ENCODE results near the gene KCNH3.
A peak's percentile ranks its signal among the peaks of the same experiment; 100 is the strongest.

KCNH3 gene

DNA sequence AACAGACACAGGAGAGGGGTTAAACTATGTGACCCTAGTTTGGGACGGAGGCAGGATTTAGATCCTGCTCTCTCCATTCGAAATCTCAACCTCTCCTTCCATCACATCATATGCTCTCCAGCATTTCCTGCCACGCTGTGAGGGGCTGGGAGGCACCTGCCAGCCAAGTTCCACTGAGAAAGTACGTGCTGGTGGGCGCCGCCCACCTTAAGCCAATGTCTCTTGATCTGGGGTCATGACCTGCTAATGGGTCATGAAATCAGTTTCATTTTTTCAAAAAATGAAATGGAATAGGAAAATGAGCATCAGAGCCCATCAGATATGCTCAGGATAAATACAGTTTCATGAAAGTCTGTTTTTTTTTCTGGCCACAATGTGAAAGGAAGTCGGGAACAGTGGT lies 21.9 kb downstream of the KCNH3 start:
- no peak for DNase-seq (ENCODE audit: low read depth)

DNA sequence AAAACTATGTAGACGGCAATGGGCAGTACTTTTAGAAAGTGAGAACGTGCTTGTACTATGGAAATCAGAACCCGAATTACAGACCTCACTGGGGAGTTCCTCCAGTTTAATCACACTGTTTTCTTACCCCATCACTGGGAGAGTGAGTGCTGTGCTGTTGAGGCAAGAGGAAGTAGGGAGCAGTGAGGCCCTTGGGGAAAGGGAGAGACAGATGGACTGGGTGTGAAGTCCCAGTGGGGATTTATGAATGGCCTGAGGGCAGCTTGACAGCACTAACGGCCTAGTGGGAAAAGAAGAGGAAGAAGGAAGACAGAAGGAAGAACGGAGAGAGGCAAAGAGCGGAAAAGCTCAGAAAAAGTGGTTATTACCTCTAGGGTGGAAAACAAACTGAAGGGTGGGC lies 23.4 kb downstream of the KCNH3 start:
- DNase-seq (ENCODE audit: low read depth): no peak

DNA sequence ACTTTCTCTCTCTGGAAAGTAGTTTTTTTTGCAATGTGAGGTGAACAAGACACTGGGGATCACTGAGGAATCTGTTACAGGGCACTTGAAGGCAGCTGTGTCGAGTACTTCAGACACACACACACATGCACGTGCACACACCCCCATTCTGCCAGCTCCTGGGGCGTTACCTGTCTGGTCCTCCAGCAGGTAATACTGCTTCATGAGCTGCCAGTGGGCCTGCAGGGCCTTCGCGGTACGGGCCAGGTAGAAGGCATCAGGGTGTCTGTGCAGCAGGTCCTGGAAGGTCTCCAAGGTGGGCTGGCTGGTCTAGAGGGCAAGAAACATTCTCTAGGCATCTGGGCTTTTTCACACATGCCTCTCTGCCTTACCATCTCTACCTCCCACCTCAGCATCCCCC lies 24.0 kb downstream of the KCNH3 start:
- DNase-seq (ENCODE audit: low read depth): no peak

DNA sequence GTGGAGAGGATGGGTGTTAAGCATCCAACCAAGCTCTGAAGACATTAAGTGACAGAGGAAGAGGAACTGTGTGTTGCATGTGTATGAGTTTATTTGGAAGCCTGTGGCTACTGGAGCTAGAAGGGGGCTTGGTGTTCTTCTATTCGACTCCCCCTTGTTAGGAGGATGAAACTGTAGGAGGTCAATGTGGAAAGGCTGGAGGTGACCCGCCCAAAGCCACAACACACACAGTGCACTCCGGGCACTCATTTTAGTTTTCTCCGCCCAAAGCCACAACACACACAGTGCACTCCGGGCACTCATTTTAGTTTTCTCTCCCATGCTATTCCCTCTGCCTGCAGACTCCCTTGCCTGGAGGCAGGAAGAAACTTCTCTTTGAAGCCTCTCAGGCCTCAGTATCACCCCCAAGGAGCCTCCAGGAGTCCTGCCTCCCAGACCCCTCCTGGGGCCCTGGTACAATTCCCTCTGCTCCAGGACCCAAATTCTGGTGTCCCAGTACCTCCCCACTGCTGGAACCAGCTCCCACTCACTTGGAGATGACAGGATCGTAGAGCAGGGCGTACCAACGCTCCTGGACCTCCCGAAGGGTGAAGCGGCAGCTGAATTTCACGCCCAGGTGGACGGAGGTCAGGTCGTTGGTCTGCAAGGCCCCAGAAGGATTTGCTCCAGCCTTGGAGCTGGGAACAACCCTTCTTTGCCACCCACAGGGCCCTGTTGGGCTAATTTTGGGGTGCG lies 25.3 kb downstream of the KCNH3 start:
- DNase-seq (ENCODE audit: low read depth): no peak

DNA sequence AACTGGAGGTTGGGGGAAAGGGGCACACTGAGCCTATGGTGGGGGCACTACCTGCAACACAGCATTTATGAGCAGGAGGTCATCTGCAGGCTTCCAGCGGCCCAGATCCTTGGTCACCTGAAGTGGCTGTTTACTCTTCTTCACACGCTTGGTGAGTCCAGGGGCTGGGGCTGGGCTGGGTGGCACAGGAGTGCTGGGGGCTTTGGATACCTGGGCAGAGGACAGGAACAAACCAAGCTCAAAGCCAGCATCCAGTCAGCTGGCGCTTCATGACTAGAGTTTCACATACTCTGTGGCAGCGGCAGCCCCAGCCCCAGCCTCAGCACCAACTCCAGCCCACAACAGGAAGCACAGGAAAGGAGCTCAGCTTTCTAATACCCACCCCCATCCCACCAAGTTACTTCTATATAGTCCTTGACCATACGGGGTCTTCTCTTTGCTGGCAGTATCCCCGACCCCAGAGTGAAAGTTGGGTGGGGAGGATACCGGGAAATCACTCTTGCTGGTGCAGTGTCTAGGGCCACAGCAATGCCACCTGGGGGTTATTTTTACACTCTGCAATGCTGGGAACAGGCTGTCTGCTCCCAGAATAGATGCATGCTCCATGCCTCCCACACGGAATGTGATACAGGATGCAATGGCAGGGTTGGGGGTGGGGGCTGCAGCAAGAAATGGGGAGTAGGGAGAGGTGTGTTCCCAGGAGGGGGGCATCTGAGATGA lies 26.0 kb downstream of the KCNH3 start:
- DNase-seq (ENCODE audit: low read depth): no peak

DNA sequence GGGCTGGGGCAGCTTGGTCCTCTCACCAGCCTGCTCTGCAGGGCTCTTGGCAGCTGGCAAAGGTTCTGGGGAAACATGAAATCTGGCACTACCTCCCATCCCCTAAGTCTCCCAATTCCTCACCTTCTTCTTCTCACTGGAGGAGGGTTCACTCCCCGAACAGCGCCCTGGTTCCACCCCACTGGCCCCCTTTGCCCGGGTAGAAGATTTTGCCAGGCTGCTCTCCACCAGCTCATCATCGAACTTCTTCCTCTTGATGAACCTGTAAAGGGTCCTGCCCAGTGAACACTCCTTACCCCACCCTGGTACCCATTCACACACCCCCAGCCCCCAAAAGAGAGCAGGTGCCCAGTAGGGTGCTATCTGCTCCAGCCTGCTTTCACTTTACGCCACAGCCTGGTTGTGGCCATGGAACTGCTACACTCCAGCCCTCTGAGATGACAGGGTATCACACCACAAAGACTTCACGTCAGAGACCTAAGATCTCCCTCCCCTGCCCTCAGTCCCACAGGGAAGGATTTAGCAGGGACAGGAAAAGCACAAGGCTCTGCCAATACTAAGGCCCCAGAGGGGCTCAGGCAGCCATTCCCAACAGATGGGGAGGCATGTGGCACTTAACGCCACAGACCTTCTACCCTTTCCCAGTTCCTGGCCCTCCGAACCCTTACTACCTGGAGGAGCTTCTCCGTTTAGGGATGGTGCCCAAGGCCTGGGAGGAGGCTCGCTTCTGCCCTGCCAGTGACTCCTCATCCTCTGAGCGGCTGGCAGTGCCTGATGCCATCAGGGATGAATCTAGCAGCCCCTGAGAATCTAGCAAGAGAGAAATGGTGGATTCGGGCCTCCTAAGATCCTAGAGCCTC lies 26.8 kb downstream of the KCNH3 start:
- DNase-seq (ENCODE audit: low read depth): no peak

DNA sequence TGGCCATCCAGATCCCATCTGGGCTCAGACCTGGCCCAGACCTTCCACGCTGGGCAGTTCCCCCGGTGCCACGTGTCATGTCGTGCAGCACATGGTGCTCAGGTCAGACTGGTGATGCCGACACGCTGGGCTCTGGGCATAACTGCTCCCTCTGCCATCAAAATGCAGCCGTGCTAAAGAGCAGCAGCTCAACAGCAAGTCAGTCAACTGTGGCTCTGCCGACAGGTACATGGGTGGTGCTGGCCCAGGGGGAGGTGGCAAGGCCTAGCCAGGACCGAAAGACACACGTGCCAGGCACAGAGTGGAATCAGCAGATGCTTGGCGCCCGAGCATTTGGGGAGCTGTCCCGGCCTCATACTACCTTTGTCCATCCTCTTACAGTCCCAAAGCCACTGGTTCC lies 27.5 kb downstream of the KCNH3 start:
- DNase-seq (ENCODE audit: low read depth): no peak

DNA sequence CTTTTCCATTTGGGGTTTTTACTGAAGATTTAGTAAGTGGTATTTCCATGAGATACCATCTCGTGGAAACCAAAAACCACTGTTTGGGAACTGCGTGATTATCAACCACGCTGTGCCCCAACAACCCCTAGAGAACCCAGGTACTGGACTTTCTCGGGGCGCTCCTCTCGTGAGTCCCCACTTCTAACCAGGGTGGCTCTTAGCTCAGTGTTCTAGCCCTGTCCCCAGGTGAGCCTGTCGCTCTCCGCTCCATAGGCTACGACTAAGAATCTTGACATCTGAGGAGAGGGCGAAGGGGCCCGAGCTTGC lies 28.4 kb downstream of the KCNH3 start:
- DNase-seq (ENCODE audit: low read depth): no peak

DNA sequence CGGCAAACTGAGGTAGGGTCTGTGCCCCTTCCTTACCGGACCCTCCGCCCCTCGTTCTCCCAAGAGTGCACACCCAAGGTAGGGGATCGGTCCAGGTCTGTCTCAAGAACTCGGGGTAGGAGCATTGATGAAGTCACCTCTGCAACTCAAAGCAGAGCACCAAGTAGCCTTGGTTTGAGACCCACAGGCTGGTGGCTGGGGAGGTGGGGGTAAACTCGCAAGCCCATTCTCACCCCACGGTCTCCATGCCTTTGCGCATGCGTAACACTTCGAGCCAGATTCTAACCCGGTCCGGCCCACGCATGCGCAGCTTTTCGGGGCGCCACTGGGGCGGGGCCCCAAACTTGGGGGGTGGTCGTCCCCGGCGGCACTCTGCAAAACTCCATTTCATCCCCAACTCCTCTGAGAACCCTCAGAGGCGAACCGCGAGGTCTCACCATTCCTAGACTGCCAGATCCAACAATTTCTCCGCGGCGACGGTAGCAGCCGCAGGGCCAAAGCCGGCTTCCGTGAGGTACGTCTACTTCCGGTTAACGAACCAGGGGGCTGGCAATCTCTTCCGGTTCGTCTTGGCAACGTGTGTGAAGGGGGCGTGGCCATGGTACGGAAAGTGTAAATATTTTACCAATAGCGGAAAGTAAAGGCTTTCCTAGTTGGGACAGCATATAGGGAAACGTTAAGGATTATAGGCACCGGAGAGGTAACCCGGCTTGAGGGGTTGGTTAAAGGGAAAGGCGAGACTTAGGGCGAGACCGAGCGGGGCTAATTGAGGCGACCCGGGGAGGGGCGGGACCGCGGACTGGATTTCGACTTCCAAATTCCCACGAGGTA lies 29.0 kb downstream of the KCNH3 start, which contains the start of gene MCRS1:
MCRS1 (minus strand) TSS at position 532 of the 831 bp plus-strand sequence. CDS start 1,411 bp downstream, outside the sequence.
- peak; percentile 84 for DNase-seq (ENCODE audit: low read depth)

DNA sequence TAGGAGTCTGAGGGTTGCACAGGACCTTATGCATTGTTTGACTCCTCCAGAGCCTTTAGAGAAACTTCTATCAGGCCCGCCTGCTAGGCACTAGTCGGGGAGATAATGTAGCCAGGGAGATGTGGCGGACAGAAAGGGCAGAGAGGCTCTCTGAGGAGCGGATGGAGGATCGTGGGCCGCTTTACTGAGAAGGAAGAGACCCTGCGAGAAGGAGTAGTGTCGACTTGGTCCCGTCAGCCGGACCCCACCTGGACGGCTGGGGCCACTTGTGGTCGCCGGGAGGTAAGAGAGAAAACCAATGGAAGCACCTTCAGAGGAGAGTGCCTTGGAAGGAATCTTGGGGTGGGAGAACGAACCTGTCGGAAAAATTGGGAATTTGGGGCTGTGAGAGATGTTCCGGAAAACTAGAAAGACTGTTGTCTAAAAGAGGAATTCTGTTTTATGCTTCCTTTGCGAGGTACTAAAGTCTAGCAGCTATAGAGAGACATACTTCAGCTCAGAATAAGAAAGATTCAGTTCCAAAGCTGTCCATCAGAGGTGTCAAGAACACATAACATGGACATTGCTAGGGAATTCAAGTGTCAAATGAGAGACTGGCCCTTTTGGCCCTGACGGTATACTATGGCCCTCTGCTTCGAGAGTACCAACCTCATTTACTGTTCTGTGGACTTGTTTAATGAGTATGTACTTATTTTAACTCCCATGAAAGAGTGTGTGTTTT lies 29.8 kb downstream of the KCNH3 start:
- no peak for DNase-seq (ENCODE audit: low read depth)

DNA sequence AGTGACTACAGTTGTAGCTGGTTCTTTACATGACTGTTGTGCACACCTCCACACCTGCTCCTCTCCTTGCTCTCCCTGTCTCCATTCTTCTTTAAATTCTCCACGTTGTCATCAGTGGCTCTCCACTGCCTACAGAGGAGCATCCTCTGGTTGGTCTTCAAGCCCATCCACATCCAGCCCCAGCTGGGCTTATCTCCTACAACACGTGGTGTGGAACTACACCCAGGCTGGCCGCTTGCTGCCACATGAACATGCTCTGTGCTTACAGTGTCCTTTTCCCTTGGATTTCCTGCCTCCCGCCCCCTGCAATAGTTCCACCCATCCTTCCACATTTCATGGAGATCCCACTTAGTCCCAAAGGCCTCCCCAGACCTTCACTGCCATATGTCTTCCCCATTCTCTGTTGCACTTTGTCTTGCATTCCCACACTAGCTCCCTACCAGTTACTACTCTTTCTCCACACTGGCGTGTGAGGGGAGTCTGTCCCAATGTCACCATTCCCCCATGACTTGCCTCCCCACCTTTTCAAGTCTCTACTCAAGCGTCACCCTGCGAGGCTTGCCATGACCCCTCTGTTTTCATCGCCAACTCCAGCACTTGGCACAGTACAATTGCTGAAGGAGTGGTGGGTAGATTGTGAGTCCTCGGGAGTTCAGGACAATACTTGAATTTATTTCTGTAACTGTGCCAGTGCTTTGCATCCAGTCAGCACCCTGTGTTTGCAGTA lies 38.9 kb downstream of the KCNH3 start:
- DNase-seq (ENCODE audit: low read depth): no peak

DNA sequence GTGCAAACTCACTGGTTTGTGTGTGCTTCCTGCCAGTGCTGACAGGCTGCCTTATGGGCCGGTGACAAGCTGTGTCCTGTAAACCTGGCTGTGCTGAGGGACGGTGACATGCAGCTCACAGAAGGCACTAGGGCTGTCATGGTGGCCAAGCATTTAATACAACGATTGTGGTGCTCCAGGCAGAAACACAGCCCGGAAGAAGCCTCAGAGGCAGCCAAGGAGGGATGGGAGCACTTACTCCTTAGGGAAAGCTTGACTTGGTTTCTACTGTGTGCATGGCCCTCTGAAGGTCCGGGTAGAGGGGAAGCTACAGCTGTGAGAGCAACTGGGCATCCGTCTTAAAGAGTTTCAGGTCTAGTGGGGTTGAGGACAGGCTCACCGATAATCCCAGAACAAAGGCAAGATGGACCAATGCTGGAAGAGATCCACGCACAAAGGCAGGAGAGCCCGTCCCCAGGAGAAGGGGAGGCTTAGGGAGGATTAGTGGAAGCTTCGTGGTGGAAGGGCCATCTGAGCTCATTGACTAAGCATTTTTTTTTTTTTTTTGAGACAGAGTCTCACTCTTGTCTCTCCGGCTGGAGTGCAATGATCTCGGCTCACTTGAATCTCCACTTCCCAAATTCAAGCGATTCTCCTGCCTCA lies 39.8 kb downstream of the KCNH3 start:
- DNase-seq (ENCODE audit: low read depth): no peak

DNA sequence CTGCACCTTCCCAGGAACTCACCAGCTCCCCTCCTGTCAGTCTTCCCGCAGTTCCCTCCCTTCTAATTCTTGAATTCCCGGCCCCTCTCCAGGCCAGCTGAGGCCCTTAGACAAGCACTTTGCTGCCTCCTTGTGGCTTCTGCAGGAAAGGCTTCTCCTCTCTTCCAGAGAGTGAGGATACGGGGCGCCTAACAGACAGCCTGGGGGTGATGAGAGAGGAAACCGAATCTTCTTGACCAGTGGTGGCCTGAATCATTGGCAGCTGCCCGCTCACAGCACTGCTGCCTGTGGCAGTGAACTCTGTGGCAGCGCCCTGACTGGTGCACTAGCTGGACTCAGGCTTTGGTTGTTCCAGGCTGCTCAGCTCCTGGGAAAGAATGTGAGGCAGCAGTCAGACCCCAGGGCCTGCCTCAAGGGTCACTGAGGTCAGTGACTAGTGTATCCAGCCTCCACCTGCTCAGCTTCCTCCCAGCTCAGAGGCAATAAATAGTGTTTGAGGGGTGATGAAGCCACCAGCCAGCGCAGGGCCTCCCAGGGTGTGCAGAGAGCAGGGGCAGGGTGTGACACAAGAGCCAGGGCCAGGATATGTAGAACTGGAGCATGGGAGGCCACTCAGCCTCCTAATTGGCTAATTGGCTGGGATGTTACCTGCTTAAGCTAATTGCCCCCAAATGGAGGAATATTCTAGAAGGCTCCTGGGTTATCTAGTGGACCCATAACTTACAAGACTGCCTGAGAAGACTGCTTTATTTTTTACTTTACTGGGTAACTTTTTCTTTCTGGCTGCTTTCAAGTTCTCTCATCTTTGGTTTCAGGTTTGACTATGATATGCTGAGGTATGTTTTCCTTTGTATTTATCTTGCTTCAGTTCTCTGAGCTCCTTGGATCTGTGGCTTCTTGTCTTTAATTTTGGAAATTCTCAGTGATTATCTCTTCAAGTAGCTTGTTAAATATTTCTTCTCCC lies 42.0 kb downstream of the KCNH3 start:
- peak; percentile 26 for DNase-seq (ENCODE audit: low read depth)

DNA sequence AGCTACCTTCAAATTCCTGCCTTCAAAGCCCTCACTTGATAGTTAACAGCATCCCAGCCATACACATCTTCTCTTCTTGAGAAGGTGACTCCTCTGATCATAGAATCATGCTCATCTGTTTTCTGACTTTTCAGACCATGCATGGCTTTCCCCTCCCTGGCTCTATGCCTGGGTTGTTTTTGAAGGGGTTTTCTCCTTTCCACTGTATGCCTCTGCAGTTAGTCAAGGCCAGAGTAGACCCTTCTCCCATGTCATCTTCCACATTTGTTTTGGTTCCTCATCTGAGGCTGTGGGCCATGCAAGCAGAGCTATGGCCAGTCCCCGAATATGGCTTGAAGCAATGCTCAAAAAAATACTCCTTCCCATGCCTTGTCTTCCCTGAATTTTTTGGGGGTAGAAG lies 43.4 kb downstream of the KCNH3 start:
- no peak for DNase-seq (ENCODE audit: low read depth)

DNA sequence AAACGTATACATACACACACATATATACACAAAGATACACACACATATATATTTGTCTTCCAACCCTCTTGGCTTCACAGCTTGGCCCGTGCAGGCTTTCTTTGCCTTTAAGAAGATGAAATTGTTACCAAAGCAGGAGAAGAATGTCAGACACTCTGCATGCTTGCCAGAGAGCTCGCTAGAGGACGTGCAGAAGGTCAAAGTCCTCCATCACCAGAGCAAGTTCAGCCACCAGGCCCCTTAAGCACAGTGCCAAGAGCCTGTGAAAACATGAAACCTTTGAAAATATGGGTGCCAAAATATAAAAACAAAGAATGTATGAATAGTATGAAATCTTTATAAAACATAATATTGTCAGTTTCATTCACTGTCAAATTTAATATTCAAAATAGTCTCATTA lies 44.0 kb downstream of the KCNH3 start:
- DNase-seq (ENCODE audit: low read depth): no peak

DNA sequence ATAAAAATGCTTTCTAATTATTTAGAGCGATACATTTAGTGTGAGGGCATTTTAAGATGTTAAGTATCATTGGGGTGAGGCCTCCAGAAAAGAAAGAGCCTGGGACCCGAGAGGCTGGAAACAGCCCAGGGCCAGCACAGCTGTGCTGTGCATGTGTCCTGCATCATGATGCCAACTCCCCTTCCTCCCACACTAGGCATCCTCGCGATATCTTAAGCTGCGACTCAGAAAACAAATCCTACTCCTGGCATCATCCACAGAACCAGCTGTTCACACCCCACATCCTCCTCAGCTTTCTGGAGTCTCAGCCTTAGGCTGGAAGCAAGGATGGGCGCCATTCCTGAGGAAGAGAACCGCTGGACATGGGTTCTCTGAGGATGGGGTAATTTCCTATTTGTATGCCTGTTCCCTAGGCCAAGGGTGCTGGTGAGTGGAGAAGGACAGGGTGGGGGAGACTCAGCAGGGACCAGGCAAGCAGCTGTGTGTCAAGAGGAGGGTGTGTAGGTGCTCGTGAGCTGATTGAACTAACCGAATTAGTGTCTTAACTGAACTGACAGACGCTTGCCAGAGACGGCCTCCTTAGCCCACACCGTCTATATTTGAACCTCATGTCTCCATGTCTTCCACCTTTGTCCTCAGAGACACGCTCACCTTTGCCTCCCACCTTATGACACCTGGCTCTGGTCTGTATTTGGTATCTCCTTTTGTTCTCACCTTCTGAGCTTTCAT lies 44.7 kb downstream of the KCNH3 start:
- no peak for DNase-seq (ENCODE audit: low read depth)

DNA sequence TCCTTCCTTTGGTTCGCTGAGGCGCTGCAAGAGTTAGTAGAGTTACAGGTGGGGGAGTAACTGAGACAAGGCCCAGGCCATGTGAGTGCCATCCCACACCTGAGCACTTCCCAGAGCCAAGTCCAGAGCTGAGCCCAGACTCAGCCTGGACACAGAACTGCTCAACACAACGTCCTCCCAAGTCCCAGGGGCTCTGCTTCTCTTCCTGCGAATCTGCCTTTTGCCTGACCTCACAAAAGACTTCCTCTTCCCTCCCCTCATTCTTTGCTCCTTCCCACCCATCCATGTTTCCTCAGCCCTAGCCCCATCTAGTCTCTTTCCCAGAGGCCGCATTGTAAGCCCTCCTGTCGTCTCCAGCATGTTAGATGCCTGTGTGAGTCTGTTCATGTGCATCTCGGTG lies 45.8 kb downstream of the KCNH3 start:
- DNase-seq (ENCODE audit: low read depth): no peak
